ENCODE data around the gene PDE7B.

PDE7B gene

GRCh38 chr6:135906972-135907465, 55.5 kb downstream of the PDE7B start:
- no peaks in the 10 kb centered on the region for H3K27me3 ChIP-seq (replicated peaks)
- no peaks in the 10 kb centered on the region for H3K36me3 ChIP-seq (replicated peaks)
- H3K27ac ChIP-seq, result peak overlapping the region; percentile 1
- in situ Hi-C loops (cut with HindIII; ENCODE audit: low pct_ligation_motif_present, low sequenced_read_pairs), result no loop called here
- peak; percentile 22 for TF ChIP-seq CTCF (IDR thresholded peaks at IDR 0.05; ENCODE audit: low read depth, low read length, missing control alignments)
- no peak for DNase-seq
- H3K4me3 ChIP-seq (ENCODE audit: low read depth, low read length), result no peak overlapping the region

- in situ Hi-C loops (cut with HindIII; ENCODE audit: low pct_ligation_motif_present, low sequenced_read_pairs), result no loop called here
- peak; percentile 35 for DNase-seq
- Histone ChIP-seq H3K27ac (no peak overlapping the region), H3K27me3 (replicated peaks) (no peaks in the 10 kb centered on the region), H3K36me3 (replicated peaks) (no peaks in the 10 kb centered on the region), H3K4me3 (ENCODE audit: low read depth, low read length) (no peak overlapping the region)
- peak; percentile 73 for TF ChIP-seq CTCF (IDR thresholded peaks at IDR 0.05; ENCODE audit: low read depth, low read length, missing control alignments)
Measured at GRCh38 chr6:135909737-135910387, 58.4 kb downstream of the PDE7B start.

- no peak for DNase-seq
- no peak for TF ChIP-seq CTCF (IDR thresholded peaks at IDR 0.05; ENCODE audit: low read depth, low read length, missing control alignments)
- Histone ChIP-seq H3K27ac (no peak overlapping the region), H3K4me3 (ENCODE audit: low read depth, low read length) (no peak overlapping the region), H3K36me3 (replicated peaks) (no peaks in the 10 kb centered on the region), H3K27me3 (replicated peaks) (no peaks in the 10 kb centered on the region)
- in situ Hi-C loops (cut with HindIII; ENCODE audit: low pct_ligation_motif_present, low sequenced_read_pairs), result no loop called here
Measured at GRCh38 chr6:135910790-135911618, 59.5 kb downstream of the PDE7B start.

GRCh38 chr6:135913785-135914184, 62.3 kb downstream of the PDE7B start:
- in situ Hi-C loops (cut with HindIII; ENCODE audit: low pct_ligation_motif_present, low sequenced_read_pairs), result no loop called here
- H3K4me3 ChIP-seq (ENCODE audit: low read depth, low read length), result no peak overlapping the region
- H3K27ac ChIP-seq, result no peak overlapping the region
- no peak for TF ChIP-seq CTCF (IDR thresholded peaks at IDR 0.05; ENCODE audit: low read depth, low read length, missing control alignments)
- H3K27me3 ChIP-seq (replicated peaks), result no peaks in the 10 kb centered on the region
- H3K36me3 ChIP-seq (replicated peaks), result no peaks in the 10 kb centered on the region
- no peak for DNase-seq

GRCh38 chr6:135919026-135919425, 67.5 kb downstream of the PDE7B start:
- DNase-seq, result no peak
- Histone ChIP-seq H3K27me3 (replicated peaks) (no peaks in the 10 kb centered on the region), H3K36me3 (replicated peaks) (no peaks in the 10 kb centered on the region), H3K4me3 (ENCODE audit: low read depth, low read length) (no peak overlapping the region), H3K27ac (no peak overlapping the region)
- TF ChIP-seq CTCF (IDR thresholded peaks at IDR 0.05; ENCODE audit: low read depth, low read length, missing control alignments), result no peak
- in situ Hi-C loops (cut with HindIII; ENCODE audit: low pct_ligation_motif_present, low sequenced_read_pairs), result no loop called here

All from brain microvascular endothelial cell (primary cell).